H9 (cell line): Measurements from ENCODE around the gene CISD1. TPM values are rescaled to one million over a fixed set of nuclear protein-coding genes. Genes with fewer than 3 reads are reported as not detected.

Source experiments
- DNase-seq: peaks from one replicate; pipeline ENCODE4 v3.0.0-alpha.2; 2017
- H2AFZ ChIP-seq: one replicate; pipeline ENCODE4 v1.6.1; 2013; ENCODE audit warnings: mild to moderate bottlenecking, low read length, control low read depth, moderate library complexity
- H2AK5ac ChIP-seq: 2 replicates; pipeline ENCODE4 v1.6.1; 2013; ENCODE audit warnings: low read length, control low read depth, mixed read lengths; ENCODE audit not compliant: insufficient read length
- H2BK120ac ChIP-seq: one replicate; pipeline ENCODE4 v1.6.1; 2013; ENCODE audit warnings: low read depth, mild to moderate bottlenecking, low read length, control low read depth, inconsistent platforms; ENCODE audit not compliant: poor library complexity, severe bottlenecking
- H2BK12ac ChIP-seq: 2 replicates; pipeline ENCODE4 v1.6.1; 2013; ENCODE audit warnings: low read length, control low read depth, mixed read lengths, low read depth; ENCODE audit not compliant: insufficient read length
- H2BK15ac ChIP-seq: 2 replicates; pipeline ENCODE4 v1.6.1; 2013; ENCODE audit warnings: low read depth, low read length, control low read depth
- H2BK20ac ChIP-seq: one replicate; pipeline ENCODE4 v1.6.1; 2013; ENCODE audit warnings: low read depth, mild to moderate bottlenecking, low read length, control low read depth, inconsistent platforms; ENCODE audit not compliant: poor library complexity, severe bottlenecking
- H2BK5ac ChIP-seq: 2 replicates; pipeline ENCODE4 v1.6.1; 2013; ENCODE audit warnings: low read length, control low read depth, mixed read lengths; ENCODE audit not compliant: insufficient read length
- H3K14ac ChIP-seq: 2 replicates; pipeline ENCODE4 v1.6.1; 2013; ENCODE audit warnings: low read length, control low read depth; ENCODE audit not compliant: insufficient read depth
- H3K18ac ChIP-seq: 2 replicates; pipeline ENCODE4 v1.6.1; 2013; ENCODE audit warnings: low read depth, mild to moderate bottlenecking, mixed read lengths, low read length, control low read depth; ENCODE audit not compliant: insufficient read length
- H3K23ac ChIP-seq: 2 replicates; pipeline ENCODE4 v1.6.1; 2013; ENCODE audit warnings: low read length, control low read depth, mixed read lengths, low read depth; ENCODE audit not compliant: insufficient read length
- H3K23me2 ChIP-seq: 2 replicates; pipeline ENCODE4 v1.6.1; 2013; ENCODE audit warnings: low read depth, mild to moderate bottlenecking, mixed read lengths, low read length, control low read depth; ENCODE audit not compliant: insufficient read length, poor library complexity, severe bottlenecking
- H3K27ac ChIP-seq: 2 replicates; pipeline ENCODE4 v1.5.1; 2013; ENCODE audit warnings: low read length, control low read depth, mixed read lengths, low read depth; ENCODE audit not compliant: insufficient read length
- H3K27me3 ChIP-seq: 2 replicates; pipeline ENCODE4 v1.6.1; 2013; ENCODE audit warnings: low read length, control low read depth, inconsistent platforms; ENCODE audit not compliant: insufficient read depth
- H3K4ac ChIP-seq: 2 replicates; pipeline ENCODE4 v1.6.1; 2013; ENCODE audit warnings: low read depth, mild to moderate bottlenecking, control low read depth, inconsistent platforms, low read length, moderate library complexity
- H3K4me1 ChIP-seq: 2 replicates; pipeline ENCODE4 v1.6.1; 2013; ENCODE audit warnings: low read length, control low read depth, inconsistent platforms; ENCODE audit not compliant: insufficient read depth
- H3K4me2 ChIP-seq: 2 replicates; pipeline ENCODE4 v1.6.1; 2013; ENCODE audit warnings: low read length, control low read depth, mixed read lengths; ENCODE audit not compliant: insufficient read length, insufficient read depth
- H3K56ac ChIP-seq: 2 replicates; pipeline ENCODE4 v1.6.1; 2013; ENCODE audit warnings: low read depth, mild to moderate bottlenecking, mixed read lengths, low read length, control low read depth; ENCODE audit not compliant: insufficient read length
- H3K79me1 ChIP-seq: 2 replicates; pipeline ENCODE4 v1.6.1; 2013; ENCODE audit warnings: low read depth, mild to moderate bottlenecking, moderate library complexity, low read length, control low read depth, inconsistent platforms; ENCODE audit not compliant: insufficient read depth, poor library complexity, severe bottlenecking
- H3K79me2 ChIP-seq: 2 replicates; pipeline ENCODE4 v1.6.1; 2013; ENCODE audit warnings: low read length, control low read depth, inconsistent platforms; ENCODE audit not compliant: insufficient read depth
- H3K9ac ChIP-seq: 2 replicates; pipeline ENCODE4 v1.6.1; 2013; ENCODE audit warnings: low read length, control low read depth, mixed read lengths; ENCODE audit not compliant: insufficient read length; ENCODE audit errors: extremely low read depth
- H3K9me3 ChIP-seq: one replicate; pipeline ENCODE4 v1.6.1; 2013; ENCODE audit warnings: low read depth, low read length, inconsistent platforms; ENCODE audit not compliant: control insufficient read depth
- H3T11ph ChIP-seq: one replicate; pipeline ENCODE4 v1.6.1; 2013; ENCODE audit warnings: mild to moderate bottlenecking, low read length, control low read depth, inconsistent platforms
- H4K20me1 ChIP-seq: one replicate; pipeline ENCODE4 v1.6.1; 2013; ENCODE audit not compliant: control insufficient read depth, insufficient read length, insufficient read depth
- H4K5ac ChIP-seq: 2 replicates; pipeline ENCODE4 v1.6.1; 2013; ENCODE audit warnings: low read depth, mild to moderate bottlenecking, mixed read lengths, low read length, control low read depth; ENCODE audit not compliant: insufficient read length
- H4K8ac ChIP-seq: replicated peaks from 2 replicates; pipeline ENCODE4 v1.6.1; 2013; ENCODE audit warnings: low read length, control low read depth, mixed read lengths, low read depth; ENCODE audit not compliant: insufficient read length
- H4K91ac ChIP-seq: 2 replicates; pipeline ENCODE4 v1.6.1; 2013; ENCODE audit warnings: low read depth, mild to moderate bottlenecking, moderate library complexity, mixed read lengths, low read length, control low read depth; ENCODE audit not compliant: insufficient read length
- H3K27ac Mint-ChIP-seq, 3 experiments: 2 replicates in 2 of 3; 3 replicates in 1 of 3; pipeline ENCODE4 v1.8.0; 2020 to 2021; ENCODE audit warnings: mixed read lengths in 3 of 3, mild to moderate bottlenecking in 1 of 3, moderate library complexity in 1 of 3
- H3K27me3 Mint-ChIP-seq: 2 replicates; pipeline ENCODE4 v1.8.0; 2021; ENCODE audit warnings: low read depth, mild to moderate bottlenecking, moderate library complexity, mixed read lengths
- H3K36me3 Mint-ChIP-seq, 3 experiments: 2 replicates in 2 of 3; 3 replicates in 1 of 3; pipeline ENCODE4 v1.8.0; 2020 to 2021; ENCODE audit warnings: low read depth in 3 of 3, mixed read lengths in 3 of 3; ENCODE audit not compliant: insufficient read depth in 1 of 3
- H3K4me1 Mint-ChIP-seq, 2 experiments: 2 replicates each; pipeline ENCODE4 v1.8.0; 2020; ENCODE audit warnings: mixed read lengths in 2 of 2
- H3K4me3 Mint-ChIP-seq, 2 experiments: 2 replicates in 1 of 2; 3 replicates in 1 of 2; pipeline ENCODE4 v1.8.0; 2020 to 2021; ENCODE audit warnings: mild to moderate bottlenecking in 2 of 2, mixed read lengths in 2 of 2, moderate library complexity in 1 of 2
- H3K9me3 Mint-ChIP-seq, 2 experiments: 2 replicates in 1 of 2; 3 replicates in 1 of 2; pipeline ENCODE4 v1.8.0; 2020; ENCODE audit warnings: mild to moderate bottlenecking in 2 of 2, mixed read lengths in 2 of 2, moderate library complexity in 1 of 2
- CTCF ChIP-seq: fragments of 200-600 bp; sonication (generic); conservative IDR thresholded peaks from 3 replicates; pipeline ENCODE4 v1.8.0; 2021; ENCODE audit warnings: antibody characterized with exemption, mild to moderate bottlenecking
- WGBS: extraction: QIAGEN DNeasy Blood & Tissue Kit; methylation state at CpG from one replicate; pipeline ENCODE4 v1.1.7; 2013; ENCODE audit warnings: missing lambda C conversion rate, low lambda C conversion rate, mixed read lengths; ENCODE audit not compliant: insufficient read length; ENCODE audit errors: extremely low coverage; 5-methylcytosine and 5-hydroxymethylcytosine counted together
- total RNA-seq: library from RNA; stranded (reverse); gene quantifications from 2 replicates; pipeline ENCODE4 v1.2.1, GENCODE V29; 2021

Gene CISD1
- total RNA-seq, 1 experiment from 2014 or later, result 42.0 TPM

- Histone ChIP-seq H3K27me3 (no peaks in the 10 kb centered on the region), H4K8ac (no peak overlapping the region), H3K9ac (no peak overlapping the region), H2BK15ac (no peak overlapping the region), H4K5ac (no peak overlapping the region), H3K23ac (no peak overlapping the region), H2BK120ac (no peak overlapping the region), H3K27ac (no peak overlapping the region), H3K79me1 (peaks cover 2% of the 10 kb centered on the region), H3K79me2 (no peaks in the 10 kb centered on the region), H3K18ac (no peak overlapping the region), H3K14ac (no peak overlapping the region), H2BK20ac (no peak overlapping the region), H4K91ac (no peak overlapping the region), H2AK5ac (no peak overlapping the region), H3K4me2 (no peak overlapping the region), H2BK5ac (no peak overlapping the region), H3K4ac (no peak overlapping the region), H3K9me3 (no peaks in the 10 kb centered on the region), H2BK12ac (no peak overlapping the region), H3K4me1 (no peaks in the 10 kb centered on the region), H3T11ph (no peak overlapping the region), H3K23me2 (no peaks in the 10 kb centered on the region), H2AFZ (no peak overlapping the region), H4K20me1 (no peaks in the 10 kb centered on the region), H3K56ac (no peak overlapping the region)
- H3K27me3 Mint-ChIP-seq, result no peaks in the 10 kb centered on the region
- WGBS, result no CpG with 5 or more reads among the region's 1 CpG
- no peaks in the 10 kb centered on the region for H3K9me3 Mint-ChIP-seq
- H3K36me3 Mint-ChIP-seq, result peaks cover 2 to 16% (median 4%) of the 10 kb centered on the region in 3 experiments; a peak in 5 of 7 replicates
- H3K27ac Mint-ChIP-seq, result no peak overlapping the region
- no peak overlapping the region for H3K4me3 Mint-ChIP-seq
- DNase-seq, result no peak
- no peak for TF ChIP-seq CTCF
- peaks cover 3 to 8% of the 10 kb centered on the region in 2 experiments for H3K4me1 Mint-ChIP-seq
Measured at GRCh38 chr10:58278962-58279307, 10.0 kb downstream of the CISD1 start.
